Uterus (tissue), 2 donors: Measurements from ENCODE around the gene CCDC78.
"Not testable (repeated sequence)": the region's sequence is repeated elsewhere in the genome, so short reads cannot be mapped to it uniquely, and the experiment has no call there.

Experiments
- POLR2A ChIP-seq, 2 donors: fragments of 450-650 bp; IDR thresholded peaks; one replicate each; pipeline ENCODE4 v1.6.1; 2016; ENCODE audit warnings: antibody characterized with exemption in 2 of 2, mild to moderate bottlenecking in 1 of 2, moderate library complexity in 1 of 2
- TF ChIP-seq, protein P1 (sequence below), 4 experiments: fragments of 200-600 bp in 2 of 4; fragments of 450-650 bp in 2 of 4; sonication (generic) in 2 of 4; IDR thresholded peaks; one replicate each; pipeline ENCODE4 v1.5.1; 2016 to 2019; ENCODE audit warnings: antibody characterized with exemption in 4 of 4, mild to moderate bottlenecking in 2 of 4, moderate library complexity in 1 of 4

DNA sequence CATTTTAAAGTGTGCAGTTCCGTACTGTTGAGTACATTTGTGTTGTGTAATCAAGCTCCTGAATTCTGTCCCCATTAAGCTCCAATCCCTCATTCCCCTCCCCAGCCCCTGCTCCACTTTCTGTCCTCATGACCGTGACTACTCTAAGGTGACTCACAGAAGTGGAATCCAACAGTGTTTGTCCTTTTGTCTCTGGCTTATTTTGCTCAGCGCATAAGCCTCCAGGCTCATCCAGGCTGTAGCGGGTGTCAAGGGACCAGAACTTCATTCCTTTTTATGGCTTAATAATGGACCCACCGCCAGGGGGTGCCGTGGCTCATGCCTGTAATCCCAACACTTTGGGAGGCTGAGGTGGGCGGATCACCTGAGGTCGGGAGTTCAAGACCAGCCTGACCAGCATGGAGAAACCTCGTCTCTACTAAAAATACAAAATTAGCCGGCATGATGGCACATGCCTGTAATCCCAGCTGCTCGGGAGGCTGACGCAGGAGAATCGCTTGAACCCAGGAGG, 13.4 kb downstream of the CCDC78 start:
- TF ChIP-seq, protein P1, sequence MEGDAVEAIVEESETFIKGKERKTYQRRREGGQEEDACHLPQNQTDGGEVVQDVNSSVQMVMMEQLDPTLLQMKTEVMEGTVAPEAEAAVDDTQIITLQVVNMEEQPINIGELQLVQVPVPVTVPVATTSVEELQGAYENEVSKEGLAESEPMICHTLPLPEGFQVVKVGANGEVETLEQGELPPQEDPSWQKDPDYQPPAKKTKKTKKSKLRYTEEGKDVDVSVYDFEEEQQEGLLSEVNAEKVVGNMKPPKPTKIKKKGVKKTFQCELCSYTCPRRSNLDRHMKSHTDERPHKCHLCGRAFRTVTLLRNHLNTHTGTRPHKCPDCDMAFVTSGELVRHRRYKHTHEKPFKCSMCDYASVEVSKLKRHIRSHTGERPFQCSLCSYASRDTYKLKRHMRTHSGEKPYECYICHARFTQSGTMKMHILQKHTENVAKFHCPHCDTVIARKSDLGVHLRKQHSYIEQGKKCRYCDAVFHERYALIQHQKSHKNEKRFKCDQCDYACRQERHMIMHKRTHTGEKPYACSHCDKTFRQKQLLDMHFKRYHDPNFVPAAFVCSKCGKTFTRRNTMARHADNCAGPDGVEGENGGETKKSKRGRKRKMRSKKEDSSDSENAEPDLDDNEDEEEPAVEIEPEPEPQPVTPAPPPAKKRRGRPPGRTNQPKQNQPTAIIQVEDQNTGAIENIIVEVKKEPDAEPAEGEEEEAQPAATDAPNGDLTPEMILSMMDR (IDR thresholded peaks at IDR 0.05) = peak in 1 of 4 experiments; percentile 9
- not testable (repeated sequence) for TF ChIP-seq POLR2A (IDR thresholded peaks at IDR 0.05)
